ENCODE measurements around the gene METRNL.
"Not testable (repeated sequence)": the region's sequence is repeated elsewhere in the genome, so short reads cannot be mapped to it uniquely, and the experiment has no call there.

Gene METRNL

DNA sequence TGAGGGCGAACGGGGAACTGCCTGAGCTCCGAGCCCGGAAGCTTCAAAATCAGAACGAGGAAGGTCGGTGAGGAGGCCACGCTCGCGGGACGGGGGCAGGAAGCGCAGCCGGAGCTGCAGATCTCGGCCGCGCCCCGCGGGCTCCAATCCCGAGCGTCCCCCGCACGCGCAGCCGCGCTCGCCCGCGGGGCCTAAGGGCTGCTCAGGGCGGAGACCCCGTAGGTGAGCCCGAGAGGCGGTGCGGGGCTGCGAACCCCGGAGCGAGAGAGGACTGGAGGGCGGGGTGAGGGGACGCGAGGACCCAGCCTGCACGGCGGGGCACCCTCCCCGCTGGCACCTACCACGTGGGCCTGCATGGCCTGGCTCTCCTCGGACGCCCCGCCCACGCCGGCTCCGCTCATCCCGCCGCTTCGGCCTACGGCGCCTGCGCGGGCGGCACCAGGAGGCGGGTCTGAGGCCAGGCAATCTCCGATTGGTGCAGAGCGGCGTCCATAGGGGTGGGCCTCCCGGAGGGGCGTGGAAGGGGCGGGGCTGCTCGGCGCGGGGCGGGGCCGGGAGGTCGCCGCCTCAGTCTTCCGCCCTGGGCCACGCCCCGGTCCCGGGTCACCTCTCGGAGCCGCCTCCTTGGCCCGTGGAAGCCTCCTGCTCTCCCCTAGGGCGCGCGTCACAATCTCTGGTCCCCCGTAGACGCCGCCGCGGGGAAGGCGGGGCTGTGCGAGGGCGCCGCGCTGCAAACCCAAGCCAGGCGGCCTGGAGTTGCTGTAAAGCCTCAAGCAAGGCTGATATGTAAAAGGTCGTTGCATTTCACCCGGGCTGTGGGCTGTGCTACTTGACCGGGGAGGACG is 27.8 kb upstream of the METRNL start:
- DNase-seq (ENCODE audit: low read depth in 2 of 2) = peak; percentile 93 to 94

DNA sequence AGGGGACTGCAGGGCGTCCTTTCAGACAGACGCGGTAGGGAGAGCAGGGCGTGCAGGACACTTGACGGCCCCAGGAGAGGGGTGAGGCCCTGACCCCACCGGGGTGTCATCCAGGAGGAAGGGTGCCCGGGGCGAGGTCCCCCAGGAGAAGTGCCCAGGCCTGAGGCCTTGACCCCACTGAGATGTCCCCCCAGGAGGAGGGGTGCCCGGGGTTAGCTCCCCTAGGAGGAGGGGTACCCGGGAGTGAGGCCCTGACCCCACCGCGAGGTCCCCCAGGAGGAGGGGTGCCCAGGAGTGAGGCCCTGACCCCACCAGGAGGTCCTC is 27.2 kb upstream of the METRNL start:
- DNase-seq (ENCODE audit: low read depth in 2 of 2) = no peak

DNA sequence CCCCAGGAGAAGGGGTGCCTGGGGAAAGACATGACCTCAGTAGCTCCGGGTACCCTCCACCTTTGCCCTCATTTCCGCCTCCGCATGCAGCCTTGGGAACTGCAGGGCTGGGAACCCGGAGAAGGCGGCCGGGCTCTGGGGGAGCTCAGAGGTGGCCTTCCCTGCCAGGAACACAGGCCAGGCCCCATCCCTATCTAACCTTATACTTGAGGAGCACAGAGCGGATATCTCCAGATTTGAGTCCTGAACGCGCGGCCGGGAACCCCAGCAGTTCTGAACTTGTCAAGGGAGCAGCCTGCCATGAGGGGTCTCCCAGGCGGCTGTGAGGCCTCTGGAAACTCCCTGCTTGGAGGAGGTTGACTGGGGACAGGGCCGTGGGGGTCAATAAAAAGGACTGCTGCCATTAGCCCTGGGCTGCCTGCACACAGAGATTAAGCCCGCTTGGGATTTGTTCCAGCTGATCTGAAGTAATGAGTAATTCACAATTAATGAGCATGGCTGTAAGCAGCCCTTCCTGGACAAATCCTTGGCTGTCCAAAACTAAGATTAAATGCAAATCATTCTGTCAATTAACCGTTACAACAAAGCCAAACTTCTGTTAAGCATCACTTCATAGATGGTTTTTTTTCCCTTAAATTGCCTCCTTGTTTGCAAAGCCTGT is 26.3 kb upstream of the METRNL start:
- no peak for DNase-seq (ENCODE audit: low read depth in 2 of 2)

DNA sequence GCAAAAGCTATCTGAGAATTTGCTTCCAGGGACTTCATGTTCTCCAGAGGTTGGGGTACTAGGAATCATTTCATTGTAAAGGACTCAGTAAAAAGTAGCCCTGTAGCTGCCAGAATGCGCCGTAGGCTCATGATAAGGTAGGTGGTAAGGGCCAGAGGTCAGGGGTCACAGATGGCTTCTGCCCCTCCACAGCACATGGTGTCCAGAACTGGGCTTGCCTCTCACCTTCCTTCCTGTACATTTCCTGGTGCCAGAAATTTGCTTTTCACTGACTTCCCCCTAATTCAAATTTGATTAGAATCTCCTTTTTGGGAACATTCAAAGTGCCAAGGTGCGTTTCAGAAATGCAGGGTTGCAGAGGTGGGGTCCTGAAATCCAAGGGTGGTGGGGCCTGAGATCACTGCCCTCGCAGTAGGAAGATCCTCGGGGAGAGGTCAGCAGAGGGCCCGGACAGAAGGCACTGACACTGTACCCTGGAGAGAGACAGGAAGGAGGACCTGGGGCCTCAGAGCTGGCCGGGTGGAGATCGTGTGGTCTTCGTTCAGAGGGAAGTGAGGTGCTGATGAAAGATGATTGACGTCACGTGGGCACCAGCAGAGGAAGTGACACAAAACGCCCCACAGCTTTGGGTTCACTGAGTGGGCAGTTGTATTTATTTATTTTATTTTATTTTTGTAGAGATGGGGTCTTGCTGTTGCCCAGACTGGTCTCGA is 25.5 kb upstream of the METRNL start:
- no peak for DNase-seq (ENCODE audit: low read depth in 2 of 2)

DNA sequence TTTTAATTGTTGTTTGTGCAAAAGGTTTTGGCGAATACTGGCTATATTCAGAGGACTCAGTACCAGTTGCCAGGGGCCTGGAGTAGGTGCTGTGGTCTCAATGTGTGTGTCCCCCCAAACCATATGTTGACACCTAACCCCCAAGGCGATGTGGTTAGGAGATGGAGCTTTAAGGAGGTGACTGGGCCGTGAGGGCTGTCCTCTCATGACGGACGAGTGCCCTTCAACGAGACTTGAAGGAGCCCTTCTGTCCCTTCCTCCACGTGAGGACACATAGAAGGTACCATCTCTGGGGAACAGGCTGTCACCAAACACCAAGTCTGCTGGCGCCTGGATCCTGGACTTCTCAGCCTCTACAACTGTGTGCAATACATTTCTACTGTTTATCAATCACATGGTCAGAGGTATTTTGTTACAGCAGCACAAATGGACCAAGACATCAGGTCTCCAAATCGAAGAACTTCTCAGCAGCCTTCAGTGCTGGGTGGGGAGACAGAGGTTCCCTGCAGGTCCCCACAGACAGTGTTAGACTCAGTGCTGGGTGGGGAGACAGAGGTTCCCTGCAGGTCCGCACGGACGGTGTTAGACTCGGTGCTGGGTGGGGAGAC is 24.8 kb upstream of the METRNL start:
- no peak for DNase-seq (ENCODE audit: low read depth in 2 of 2)

DNA sequence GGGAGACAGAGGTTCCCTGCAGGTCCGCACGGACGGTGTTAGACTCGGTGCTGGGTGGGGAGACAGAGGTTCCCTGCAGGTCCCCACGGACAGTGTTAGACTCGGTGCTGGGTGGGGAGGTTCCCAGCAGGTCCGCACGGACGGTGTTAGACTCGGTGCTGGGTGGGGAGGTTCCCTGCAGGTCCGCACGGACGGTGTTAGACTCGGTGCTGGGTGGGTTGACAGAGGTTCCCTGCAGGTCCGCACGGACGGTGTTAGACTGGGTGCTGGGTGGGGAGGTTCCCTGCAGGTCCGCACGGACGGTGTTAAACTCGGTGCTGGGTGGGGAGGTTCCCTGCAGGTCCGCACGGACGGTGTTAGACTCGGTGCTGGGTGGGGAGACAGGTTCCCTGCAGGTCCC is 24.2 kb upstream of the METRNL start:
- DNase-seq (ENCODE audit: low read depth in 2 of 2) = not testable (repeated sequence)

DNA sequence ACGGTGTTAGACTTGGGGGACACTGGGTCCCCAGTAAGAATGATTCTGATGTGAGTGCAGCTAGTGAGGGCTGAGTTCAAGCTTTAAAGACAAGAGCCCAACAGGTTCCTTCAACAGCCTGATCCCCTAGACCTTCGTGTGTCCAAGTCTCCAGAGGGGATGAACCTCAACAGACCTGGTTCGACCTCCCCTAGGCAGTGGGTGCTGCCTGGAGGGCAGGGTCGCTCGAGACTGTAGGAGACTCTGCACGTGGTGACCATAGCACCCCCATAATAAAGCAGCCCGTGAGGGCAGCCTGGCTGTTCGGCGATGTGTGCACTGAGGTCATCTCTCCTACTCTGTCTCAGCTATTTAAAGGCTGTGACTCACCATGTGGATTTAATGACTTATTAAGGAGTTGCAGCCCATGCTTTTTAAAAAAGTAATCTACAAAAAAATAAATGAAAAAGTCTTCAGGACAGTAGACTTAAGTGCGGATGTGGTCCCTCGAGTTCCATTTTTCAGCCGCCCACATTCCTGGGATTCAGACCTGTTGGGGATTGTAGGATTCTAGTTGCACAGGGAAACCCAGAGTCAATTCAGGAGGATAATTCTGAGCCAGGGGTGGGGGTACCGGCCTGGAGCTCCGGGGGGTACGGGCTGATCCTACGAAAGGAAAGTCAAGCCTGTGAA is 23.4 kb upstream of the METRNL start:
- DNase-seq (ENCODE audit: low read depth in 2 of 2) = peak; percentile 47 to 57

DNA sequence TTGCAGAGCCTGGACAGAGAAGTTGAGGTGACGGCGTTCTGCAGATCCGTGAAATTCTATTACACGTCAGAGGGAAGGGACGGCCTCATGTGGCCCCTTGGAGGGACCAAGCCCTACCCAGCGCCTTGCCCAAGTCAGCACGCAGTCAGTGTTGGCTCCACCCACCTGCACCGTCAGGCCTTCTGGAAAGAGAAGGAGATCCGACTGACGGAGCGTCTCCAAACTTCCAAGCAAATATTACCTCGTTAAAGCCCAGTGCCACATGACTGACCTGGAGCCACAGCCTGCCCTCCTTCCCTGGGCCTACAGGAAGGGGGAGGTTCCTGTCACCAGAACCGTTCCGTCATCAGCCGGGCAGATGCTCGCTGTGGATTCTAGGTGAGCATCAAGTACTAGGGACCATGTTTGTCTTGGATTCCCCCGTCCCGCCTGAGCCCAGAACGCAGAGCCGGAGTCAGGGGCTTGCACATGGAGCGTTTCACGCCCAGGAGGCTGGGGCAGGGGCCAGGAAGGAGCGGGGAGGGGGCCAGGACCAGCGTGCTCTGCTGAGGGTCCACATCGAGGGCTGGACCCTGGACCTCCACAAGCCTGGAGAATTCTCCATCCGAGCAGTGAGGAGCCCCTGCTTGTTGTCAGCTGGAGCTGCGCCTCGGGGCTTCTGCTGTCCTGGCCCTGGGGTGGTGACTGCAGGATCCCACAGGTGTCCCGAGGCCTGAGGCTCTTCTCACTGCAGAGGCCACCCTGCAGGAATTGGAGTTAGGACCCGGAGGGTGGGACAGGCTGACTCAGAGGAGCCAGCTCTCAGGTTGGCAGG is 22.6 kb upstream of the METRNL start:
- no peak for DNase-seq (ENCODE audit: low read depth in 2 of 2)

DNA sequence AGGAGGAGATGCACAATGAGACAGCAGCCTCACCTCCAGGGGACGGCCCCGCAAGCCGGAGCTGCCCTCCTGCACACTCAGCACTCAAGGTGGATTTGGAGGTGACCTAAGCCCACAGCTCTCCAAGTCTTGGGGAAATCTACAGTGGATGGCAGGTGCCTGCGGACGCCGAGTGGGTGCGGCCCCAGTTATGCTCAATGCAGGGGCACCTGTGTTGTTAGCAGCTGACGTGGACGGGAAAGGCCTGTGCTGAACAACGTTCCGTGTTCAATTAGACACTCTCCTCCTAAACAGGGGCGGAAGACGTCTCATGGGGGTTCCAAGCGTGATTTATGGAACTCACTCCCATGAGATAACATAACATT is 22.0 kb upstream of the METRNL start:
- DNase-seq (ENCODE audit: low read depth in 2 of 2) = no peak

DNA sequence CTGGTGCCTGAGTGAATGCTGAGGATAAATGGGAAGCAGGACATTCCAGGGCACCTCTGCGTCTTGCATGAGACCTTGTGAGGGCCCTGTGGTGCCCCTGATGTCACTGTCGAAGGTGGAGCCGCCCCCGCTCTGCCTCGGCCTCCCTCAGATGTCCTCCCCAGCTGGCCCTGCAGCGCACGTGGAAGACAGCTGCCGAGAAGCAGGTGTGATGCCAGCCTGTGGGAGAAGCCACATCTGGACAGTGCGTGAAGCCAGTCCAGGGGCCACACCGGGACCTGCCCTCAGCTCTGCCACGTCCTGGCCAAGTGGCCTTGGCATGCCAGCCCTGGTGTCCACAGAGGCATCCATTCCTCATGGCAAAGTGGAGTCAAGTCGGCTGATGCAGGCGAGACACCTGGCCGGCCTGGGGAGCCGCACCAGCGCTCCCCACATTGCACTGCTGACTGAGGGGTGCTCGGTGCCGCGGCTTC is 21.6 kb upstream of the METRNL start:
- no peak for DNase-seq (ENCODE audit: low read depth in 2 of 2)

DNA sequence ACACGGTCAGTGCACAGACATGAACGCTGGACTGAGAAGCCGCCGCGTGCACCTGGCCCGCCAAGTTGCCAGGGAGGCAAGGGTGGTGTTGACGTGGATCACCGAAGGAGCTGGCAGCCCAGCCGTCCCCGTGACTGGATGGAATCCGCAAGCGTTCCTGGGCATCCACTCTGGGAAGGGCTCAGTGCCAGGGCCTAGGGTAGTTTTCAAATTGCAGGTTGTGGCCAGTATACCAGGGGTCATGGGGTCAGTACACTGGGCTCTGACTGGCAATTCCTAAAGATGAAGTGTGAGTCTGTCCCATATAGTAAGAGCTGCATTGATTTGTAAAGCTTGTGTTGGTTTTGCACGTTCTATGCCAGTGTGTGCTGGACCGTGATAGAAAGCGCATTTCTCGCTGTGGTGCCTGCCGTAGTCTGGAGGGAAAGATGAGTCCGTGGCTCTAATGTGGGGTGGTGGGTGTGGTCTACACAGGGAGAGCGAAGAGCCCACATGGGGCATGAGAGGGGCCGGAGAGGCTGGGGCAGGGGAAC is 21.1 kb upstream of the METRNL start:
- DNase-seq (ENCODE audit: low read depth in 2 of 2) = no peak

DNA sequence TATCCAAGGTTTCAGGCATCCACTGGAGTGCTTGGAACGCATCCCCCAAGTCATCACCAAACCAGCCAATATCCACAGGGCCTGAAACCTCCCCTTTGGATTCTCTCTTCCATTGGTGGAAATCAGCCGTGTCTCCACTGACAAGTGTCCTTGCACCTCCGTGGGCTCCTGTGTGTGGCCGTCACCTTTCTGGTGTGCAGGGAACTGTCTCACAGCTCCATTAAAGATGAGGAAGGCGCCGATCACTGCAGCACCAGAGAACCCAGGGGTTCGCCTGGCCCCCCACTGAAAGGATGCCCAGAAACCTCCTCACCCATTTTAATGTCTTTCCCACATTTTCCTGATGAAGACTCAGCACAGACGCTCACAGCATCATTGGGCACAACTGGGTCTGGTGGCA is 17.8 kb upstream of the METRNL start:
- no peak for DNase-seq (ENCODE audit: low read depth in 2 of 2)

DNA sequence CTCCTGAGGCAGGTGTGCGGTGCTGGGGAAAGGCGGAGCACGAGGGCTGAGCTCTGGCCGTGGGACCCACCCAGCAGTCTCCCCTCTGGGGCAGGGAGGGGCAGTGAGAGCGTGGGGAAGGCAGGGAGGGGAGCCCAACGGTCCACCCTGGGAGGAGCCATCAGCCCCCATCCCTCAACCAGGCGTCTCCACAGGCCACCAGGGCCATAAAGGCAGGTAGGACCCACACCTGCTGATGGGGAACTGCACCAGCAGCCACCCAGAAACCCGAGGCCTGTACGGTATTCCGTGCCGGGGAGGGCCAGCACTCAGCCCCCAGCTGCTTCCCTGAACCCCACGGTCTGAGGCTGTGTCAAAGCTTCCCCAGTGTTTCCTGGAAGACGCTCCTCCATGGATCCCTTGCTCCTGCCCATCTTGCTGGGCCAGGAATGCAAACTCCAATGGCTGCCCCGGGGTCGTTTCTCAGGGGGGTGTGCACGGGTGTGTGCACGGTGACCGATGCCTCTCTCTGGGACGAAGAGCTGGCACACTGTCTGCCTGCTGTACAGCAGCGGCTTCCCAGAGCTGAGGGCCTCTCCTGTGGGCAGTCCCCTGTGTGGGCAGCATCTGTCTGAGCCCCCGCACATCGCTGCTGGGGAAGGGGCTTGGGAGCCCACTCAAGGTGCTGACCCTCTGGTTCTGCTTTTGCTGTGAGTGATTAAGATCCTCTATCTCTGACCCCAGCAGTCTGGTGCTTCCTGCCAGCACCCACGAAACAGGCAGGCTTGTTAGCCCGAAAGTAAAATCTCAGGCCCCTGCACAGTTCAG is 17.2 kb upstream of the METRNL start:
- no peak for DNase-seq (ENCODE audit: low read depth in 2 of 2)

DNA sequence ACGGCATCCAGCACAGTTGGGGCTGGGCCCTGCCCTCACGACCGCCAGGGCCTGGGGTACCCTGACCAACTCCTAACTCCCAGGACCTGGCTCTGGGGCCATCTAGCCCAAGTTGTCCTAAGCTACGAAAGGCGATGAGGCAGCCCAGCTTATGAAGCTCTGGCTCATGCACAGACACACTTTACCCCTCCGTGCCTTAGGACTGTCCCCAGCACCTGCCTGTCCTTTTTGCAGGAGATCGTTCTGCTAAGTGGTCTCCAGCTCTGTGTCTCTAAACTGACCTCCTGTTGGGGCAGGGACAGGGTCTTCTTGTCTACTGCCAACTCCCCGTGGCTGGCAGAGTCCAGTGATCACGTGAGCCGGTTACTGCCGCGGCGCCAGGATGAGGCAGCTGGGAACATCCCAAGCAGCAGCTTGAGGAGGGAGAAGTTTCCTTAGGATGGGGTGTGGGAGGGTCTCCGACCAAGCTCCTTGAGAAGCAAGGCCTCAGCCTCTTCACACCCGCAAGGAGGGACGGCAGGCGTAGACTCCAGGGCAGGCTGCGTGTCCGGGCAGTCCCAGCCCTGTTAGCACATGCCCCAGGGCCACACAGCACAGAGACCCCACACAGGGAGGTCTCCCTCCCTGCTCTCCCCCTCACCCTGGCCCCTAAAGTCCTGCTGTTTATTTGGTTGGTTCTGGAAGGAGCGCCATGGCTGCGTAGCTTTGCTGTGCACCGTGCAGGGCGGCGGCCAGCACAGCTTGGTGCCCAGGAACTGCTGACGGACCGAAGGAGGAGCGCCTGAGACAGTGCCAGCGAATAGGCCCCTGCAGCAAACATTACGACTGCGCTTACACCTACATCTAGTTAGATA is 16.4 kb upstream of the METRNL start:
- DNase-seq (ENCODE audit: low read depth in 2 of 2) = no peak

DNA sequence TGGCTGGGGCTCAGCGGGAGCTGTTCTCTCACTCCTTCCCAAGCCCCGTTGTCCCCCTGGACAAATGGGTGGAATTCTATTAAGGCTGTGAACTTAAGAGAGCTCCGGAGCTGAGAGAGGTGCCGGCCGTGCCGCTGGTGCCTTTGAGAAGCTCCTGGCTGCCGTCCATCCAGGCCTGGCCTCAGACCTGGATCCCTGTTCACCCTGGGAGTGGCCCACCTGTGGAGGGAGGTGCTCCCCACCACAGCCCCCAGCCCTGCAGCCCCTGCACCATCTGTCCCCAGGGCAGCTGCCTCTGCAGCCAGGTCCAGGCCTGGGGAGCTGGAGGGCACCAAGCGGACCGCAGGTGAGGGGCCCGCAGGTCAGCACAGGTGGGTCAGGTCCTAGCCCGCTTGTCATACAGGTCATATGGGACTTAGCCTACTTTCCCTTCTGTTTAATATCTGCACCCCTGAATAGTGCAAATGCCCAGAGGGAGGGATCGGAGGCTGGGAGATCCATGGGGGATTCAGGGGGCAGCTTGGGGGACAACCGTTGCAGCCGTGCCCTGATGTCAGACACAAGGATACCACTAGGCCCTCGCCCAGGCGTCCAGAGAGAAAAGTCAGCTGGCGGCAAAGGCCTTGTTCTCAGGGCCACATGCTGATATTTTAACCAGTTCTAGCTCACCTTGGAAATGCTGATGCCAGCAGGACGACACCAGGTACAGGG is 15.2 kb upstream of the METRNL start:
- no peak for DNase-seq (ENCODE audit: low read depth in 2 of 2)

DNA sequence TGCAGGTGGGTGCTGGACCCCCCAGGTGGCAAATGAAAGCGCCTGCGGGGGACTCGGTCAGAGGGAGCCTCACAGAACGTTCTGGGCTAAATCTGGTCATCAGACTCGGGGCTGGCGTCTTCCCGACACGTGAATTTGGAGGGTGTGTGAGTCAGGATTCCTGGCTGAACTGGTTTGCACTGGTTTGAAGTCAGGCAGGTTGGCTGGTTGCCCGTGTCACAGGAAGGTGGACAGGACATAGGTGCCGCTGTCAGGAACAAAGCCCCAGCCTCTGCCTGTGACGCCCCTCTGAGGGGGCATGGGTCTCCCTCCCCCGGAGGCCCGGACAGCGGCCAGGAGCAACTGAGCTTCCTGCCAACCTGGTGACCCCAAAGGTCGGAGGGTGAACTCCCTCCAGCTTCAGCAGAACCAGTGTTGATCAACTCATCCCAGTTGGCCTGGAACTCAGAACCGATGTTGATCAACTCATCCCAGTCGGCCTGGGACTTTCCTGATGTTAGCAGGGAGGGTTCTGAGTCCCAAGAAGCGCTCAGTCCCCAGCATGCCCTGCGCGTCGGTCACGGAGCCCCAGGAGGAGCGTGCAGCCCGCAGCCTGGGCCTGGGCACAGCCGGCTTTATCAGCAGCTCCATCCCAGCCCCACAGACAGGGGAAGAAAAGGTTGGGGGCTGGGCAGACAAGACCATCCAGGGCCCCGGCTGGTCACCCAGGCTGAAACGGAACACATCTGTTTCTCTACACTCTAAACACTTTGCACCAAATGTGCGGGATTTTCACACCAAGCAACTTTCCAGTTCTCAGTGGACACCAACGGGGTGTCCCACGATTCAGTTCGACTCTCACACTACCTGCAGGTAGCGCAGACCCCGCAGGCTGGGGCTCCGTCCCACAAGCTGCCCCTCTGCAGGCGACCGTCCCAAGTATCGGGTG is 14.4 kb upstream of the METRNL start:
- no peak for DNase-seq (ENCODE audit: low read depth in 2 of 2)
